Measurements from ENCODE around the gene GPM6B.

DNA sequence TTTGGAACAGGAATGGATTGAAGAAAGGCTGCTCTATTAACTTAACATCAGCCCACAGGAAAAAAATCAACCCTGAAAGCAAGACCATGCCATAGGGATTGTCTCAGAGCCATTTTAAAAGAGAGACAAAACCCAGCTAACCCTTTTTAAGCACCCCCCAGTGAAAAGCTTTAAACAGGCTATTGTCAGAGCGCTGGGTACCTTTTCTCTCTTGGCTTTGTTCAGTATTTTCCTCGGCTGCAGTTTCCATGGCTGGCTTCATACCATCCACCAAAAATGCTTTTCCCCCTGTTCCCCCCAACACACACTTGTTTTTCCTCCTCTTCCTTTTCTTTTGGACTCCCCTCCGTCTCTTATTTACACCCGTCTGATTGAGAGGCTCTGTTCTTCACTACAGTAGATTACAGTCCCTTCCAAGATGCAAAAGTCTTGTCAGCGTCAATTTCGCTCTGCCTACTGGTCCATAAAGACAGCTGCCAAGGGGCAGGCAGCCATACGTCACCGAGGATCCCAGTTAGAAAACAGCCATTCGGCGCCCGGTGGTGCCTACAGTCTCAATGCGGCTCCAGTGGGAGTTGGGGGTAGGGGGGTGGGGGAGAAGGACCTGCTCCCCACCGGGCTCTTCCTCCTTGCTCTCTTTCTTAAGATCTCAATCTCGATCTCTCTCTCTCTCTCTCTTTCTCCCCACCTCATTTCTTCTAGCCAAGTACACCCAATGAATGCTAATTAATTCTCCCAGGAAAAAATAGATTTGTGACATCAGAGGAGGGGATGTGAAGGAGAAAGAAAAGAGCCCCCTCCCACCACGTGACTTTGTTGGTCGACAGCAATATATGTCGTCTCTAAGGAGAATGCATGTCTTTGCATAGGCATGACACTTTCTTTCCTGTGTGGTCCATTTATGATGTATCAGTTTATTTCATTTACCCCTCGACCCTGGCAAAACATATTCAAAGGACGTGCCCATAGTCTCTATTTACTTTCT, at the start of gene GPM6B:
- TF ChIP-seq, protein P1, sequence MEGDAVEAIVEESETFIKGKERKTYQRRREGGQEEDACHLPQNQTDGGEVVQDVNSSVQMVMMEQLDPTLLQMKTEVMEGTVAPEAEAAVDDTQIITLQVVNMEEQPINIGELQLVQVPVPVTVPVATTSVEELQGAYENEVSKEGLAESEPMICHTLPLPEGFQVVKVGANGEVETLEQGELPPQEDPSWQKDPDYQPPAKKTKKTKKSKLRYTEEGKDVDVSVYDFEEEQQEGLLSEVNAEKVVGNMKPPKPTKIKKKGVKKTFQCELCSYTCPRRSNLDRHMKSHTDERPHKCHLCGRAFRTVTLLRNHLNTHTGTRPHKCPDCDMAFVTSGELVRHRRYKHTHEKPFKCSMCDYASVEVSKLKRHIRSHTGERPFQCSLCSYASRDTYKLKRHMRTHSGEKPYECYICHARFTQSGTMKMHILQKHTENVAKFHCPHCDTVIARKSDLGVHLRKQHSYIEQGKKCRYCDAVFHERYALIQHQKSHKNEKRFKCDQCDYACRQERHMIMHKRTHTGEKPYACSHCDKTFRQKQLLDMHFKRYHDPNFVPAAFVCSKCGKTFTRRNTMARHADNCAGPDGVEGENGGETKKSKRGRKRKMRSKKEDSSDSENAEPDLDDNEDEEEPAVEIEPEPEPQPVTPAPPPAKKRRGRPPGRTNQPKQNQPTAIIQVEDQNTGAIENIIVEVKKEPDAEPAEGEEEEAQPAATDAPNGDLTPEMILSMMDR (conservative IDR thresholded peaks at IDR 0.05), result no peak
- TF ChIP-seq ZFX (IDR thresholded peaks at IDR 0.05), result no peak

All from C4-2B (cell line).